Measurements from ENCODE around the gene GGT5. TPM values are rescaled to one million over a fixed set of nuclear protein-coding genes. Genes with fewer than 3 reads are reported as not detected.

Gene GGT5
- total RNA-seq, 2 experiments from 2014 or later, result 0.10 to 0.35 TPM

DNA sequence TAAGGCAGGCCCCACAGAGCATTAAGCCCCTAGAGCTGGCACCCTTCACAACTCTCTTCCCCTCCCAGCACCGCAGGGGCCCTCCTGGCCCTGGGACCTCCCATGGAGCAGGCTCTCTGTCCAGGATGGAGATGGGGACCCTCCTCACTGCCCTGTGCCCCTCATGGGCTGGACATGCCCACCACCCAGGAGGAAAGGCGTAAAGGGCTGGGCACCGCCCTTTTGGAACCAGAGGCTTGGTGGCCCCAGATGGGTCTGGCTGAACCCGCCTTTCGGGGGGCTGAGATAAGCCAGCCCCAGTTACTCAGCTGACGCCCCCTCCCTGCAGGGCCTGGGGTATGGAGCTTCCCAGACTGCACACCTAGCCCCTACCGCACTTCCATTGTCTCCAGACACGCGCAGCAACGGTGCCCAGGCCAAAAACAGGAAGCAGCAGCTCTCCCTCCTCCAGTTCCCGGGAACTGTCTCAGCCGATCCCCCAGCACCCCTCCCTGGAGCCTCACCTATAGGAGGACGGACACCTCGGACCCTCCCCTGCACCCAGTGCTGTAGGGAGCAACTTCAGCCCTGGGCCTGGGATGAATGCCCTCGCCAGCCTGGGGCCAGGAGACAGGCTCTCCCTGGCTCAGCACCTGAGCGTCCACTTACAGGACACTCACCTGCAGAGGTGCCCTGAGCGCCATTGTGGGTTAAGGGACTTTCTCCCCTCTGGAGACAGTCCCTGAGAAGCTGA is 65.2 kb downstream of the GGT5 start:
- H3K36me3 Mint-ChIP-seq (ENCODE audit: low read depth), result peaks cover 5% of the 10 kb centered on the region
- H3K27me3 Mint-ChIP-seq, result no peaks in the 10 kb centered on the region
- no peak overlapping the region for H3K4me3 Mint-ChIP-seq
- no peak overlapping the region for H3K27ac Mint-ChIP-seq
- no peak for DNase-seq
- peaks cover 3% of the 10 kb centered on the region for H3K4me1 Mint-ChIP-seq
- POLR2A ChIA-PET, result no interaction called here
- H3K9me3 Mint-ChIP-seq, result no peaks in the 10 kb centered on the region
- CTCF ChIA-PET, result interaction anchor here (1.1 to 2.8 kb wide), 3 partner anchors 10 to 30 kb away, joined by 3 to 8 read pairs (median 6); no protein-coding TSS in a partner anchor

DNA sequence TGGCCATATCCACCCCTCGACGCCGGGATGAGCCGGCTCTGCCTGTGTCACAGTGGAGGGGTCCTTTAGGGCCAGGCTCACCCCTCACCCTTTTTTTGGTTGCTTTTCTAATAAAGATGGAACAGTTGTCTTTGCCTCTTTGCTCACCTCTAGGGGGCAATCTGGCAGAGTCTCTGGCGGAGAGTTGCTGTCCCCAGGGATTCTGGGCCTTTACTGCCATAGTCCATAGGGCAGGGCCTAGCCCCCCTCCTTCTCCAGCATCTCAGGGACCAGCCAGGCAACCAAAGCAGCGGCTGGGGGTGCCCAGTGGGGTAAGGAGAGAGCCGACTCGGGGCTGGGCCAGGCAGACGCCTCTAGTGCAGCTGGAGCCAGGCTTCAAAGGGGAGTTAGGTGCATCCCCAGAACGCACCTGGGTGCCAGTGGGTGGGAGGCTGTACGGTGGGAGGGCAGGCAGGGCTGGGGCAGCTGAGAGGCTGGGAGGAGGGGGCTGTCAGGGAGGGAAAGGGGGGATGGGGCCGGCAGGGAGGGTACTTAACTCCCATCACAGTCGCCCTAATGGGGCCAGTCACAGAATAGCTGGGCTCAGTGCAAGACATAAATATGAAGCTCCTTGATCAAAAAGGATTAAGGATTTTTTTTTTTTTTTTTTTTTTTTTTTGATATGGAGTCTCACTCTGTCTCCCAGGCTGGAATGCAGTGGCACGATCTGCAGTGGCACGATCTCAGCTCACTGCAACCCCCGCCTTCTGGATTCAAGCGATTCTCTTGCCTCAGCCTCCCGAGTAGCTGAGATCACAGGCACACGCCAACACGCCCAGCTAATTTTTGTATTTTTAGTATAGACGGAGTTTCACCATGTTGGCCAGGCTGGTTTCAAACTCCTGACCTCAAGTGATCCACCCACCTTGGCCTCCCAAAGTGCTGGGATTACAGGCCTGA is 66.1 kb downstream of the GGT5 start:
- no peak for DNase-seq
- Mint-ChIP-seq H3K9me3 (no peaks in the 10 kb centered on the region), H3K27me3 (no peaks in the 10 kb centered on the region), H3K4me1 (peaks cover 3% of the 10 kb centered on the region), H3K36me3 (ENCODE audit: low read depth) (peaks cover 5% of the 10 kb centered on the region), H3K27ac (peak overlapping the region; percentile 25), H3K4me3 (no peak overlapping the region)
- ChIA-PET CTCF (interaction anchor here (0.6 to 2.8 kb wide), 5 partner anchors 11 to 52 kb away, joined by 3 to 8 read pairs (median 3); no protein-coding TSS in a partner anchor), POLR2A (no interaction called here)

DNA sequence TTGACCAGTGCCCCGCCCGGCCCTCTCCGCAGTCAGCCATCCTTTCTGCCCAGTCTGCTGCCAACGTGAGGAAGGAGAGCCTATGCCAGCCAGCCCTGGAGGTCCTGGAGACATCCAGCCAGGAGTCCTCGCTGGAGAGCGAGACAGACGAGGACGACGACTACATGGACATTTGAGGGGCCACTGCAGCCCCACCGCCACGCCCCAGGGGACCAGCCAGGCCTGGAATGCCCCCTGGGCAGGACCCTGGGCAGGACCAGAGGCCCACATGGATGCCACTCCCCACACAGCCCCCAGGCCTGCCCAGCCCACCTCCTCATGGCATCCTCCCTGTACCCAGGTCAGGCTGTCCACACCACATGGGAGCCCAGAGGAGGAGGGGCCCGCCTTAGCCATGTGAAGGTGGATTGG is 66.9 kb downstream of the GGT5 start:
- Mint-ChIP-seq H3K9me3 (no peaks in the 10 kb centered on the region), H3K4me3 (no peak overlapping the region), H3K4me1 (peaks cover 3% of the 10 kb centered on the region), H3K27me3 (no peaks in the 10 kb centered on the region), H3K36me3 (ENCODE audit: low read depth) (peaks cover 11% of the 10 kb centered on the region), H3K27ac (no peak overlapping the region)
- ChIA-PET POLR2A (no interaction called here), CTCF (interaction anchor here (1.4 to 2.8 kb wide), 2 partner anchors 12 to 21 kb away, joined by 6 to 8 read pairs; no protein-coding TSS in a partner anchor)
- no peak for DNase-seq

DNA sequence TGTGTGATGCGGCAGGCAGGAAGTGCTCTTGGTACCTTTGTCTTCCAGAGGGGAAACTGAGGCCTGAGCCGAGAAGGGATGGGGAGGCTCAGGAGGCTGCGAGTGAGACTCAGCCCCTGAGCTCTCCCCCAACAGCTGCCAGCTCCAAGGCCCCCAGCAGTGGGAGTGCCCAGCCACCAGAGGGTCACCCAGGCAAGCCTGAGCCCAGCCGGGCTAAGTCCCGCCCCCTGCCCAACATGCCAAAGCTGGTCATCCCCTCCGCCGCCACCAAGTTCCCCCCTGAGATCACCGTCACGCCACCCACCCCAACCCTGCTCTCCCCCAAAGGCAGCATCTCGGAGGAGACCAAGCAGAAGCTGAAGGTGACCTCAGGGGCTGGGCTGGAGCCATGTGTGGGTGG is 67.4 kb downstream of the GGT5 start:
- Mint-ChIP-seq H3K36me3 (ENCODE audit: low read depth) (peaks cover 11% of the 10 kb centered on the region), H3K27ac (no peak overlapping the region), H3K9me3 (no peaks in the 10 kb centered on the region), H3K4me3 (no peak overlapping the region), H3K27me3 (no peaks in the 10 kb centered on the region), H3K4me1 (peaks cover 3% of the 10 kb centered on the region)
- CTCF ChIA-PET, result interaction anchor here (1.2 to 2.8 kb wide), 3 partner anchors 20 to 221 kb away, joined by 3 to 8 read pairs (median 4); no protein-coding TSS in a partner anchor
- no peak for DNase-seq
- POLR2A ChIA-PET, result no interaction called here

DNA sequence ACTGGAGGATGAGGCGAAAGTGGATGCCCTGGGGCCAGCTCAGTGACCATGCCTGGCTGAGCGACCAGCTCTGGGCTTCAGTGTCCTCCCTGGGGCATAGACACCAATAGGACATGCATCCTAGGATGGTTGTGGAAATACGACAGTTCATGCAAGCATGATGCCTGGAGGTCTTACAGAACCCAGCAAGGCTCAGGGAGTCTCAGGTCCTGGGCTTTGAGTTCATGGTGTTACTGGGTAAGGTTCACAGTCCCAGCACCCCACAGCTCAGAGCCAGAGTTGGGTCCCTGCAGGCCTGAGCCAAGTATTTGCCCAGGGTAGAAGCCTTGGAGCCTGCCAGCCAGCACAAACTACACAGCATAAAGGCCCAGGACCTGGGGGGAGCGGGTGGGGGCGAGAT is 67.8 kb downstream of the GGT5 start:
- CTCF ChIA-PET, result interaction anchor here (1.2 to 2.8 kb wide), 3 partner anchors 20 to 221 kb away, joined by 3 to 8 read pairs (median 4); no protein-coding TSS in a partner anchor
- no peak for DNase-seq
- peaks cover 3% of the 10 kb centered on the region for H3K4me1 Mint-ChIP-seq
- H3K4me3 Mint-ChIP-seq, result no peak overlapping the region
- H3K27ac Mint-ChIP-seq, result no peak overlapping the region
- POLR2A ChIA-PET, result no interaction called here
- no peaks in the 10 kb centered on the region for H3K27me3 Mint-ChIP-seq
- H3K9me3 Mint-ChIP-seq, result no peaks in the 10 kb centered on the region
- H3K36me3 Mint-ChIP-seq (ENCODE audit: low read depth), result peaks cover 11% of the 10 kb centered on the region

DNA sequence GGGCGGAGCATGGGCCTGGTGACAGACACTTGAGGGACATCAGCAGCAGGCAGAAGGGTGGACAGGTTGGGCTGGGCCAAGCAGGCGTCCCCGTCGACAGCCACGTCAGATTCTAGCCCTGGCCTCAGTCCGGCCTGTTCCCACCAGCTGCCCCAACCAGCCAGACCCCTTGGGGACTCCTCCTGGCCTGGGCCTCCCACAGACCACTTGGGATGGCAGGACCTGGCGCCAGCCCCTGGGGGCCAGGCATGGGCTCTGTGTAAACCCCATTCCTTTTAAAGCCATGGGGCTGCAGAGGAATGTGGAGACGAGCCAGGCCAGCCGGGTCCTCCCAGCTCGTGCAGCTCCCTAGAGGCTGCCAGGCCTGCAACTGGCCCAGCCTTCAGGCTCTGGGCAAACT is 68.3 kb downstream of the GGT5 start:
- POLR2A ChIA-PET, result no interaction called here
- H3K4me1 Mint-ChIP-seq, result peaks cover 3% of the 10 kb centered on the region

DNA sequence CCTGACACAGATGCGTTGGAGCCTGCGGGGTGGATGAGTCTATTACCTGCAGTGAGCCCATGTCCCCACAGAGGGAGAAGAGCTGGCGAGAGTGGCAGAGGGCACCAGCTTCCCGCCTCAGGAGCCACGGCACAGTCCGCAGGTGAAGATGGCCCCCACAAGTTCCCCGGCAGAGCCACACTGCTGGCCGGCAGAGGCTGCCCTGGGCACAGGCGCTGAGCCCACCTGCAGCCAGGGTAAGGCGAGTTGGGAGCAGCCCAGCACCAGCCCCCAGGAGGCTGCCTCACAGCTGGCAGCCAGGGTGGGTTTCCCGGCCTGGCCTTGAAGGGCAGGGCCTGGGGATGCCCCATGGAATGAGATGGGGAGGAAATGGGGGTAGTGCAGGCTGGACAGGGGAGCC is 68.8 kb downstream of the GGT5 start:
- H3K27ac Mint-ChIP-seq, result no peak overlapping the region
- H3K9me3 Mint-ChIP-seq, result no peaks in the 10 kb centered on the region
- DNase-seq, result no peak
- H3K4me3 Mint-ChIP-seq, result no peak overlapping the region
- ChIA-PET CTCF (interaction anchor here (0.5 to 2.5 kb wide), 4 partner anchors 11 to 248 kb away, joined by 3 to 20 read pairs (median 4); no protein-coding TSS in a partner anchor), POLR2A (no interaction called here)
- no peaks in the 10 kb centered on the region for H3K27me3 Mint-ChIP-seq
- peaks cover 3% of the 10 kb centered on the region for H3K4me1 Mint-ChIP-seq
- peaks cover 15% of the 10 kb centered on the region for H3K36me3 Mint-ChIP-seq (ENCODE audit: low read depth)

More for the DNA sequence above, 68.3 kb downstream of the GGT5 start:
- Mint-ChIP-seq H3K27ac (no peak overlapping the region), H3K4me3 (no peak overlapping the region), H3K27me3 (no peaks in the 10 kb centered on the region), H3K36me3 (ENCODE audit: low read depth) (peaks cover 13% of the 10 kb centered on the region), H3K9me3 (no peaks in the 10 kb centered on the region)
- CTCF ChIA-PET, result interaction anchor here (1.2 to 2.8 kb wide), 3 partner anchors 19 to 221 kb away, joined by 3 to 8 read pairs (median 4); no protein-coding TSS in a partner anchor
- no peak for DNase-seq

DNA sequence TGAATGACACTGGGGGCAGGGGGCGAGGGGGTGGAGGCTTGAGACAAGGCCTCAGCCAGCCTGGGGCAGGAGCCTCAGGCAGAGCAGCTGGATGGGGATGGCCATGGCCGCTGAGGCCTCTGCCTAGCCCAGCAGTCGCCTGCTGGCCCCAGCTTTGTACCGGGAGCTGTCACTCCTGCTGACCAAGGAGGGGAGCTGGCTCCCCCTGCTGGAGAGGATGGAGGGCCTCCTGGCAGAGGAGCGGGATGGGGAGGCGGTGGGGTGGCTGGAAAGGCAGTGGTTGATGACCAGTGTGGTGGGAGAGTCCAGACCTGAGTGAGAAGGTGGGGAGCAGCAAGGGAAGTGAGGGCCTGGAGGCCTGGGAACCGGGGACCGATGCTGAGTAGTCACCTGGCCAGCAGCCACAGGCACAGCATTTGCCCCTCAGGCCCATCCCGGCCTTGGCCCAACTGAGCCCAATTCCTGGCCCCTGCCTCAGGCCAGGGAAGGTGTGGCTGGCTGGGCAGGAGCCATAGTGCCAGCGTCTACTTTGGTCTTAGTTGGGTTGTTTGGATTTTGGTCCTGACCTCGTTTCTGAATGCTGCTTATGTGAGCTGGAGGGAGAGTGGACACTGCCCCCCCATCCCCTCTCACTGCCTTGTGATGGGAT is 69.6 kb downstream of the GGT5 start:
- Mint-ChIP-seq H3K27ac (peak overlapping the region; percentile 43), H3K9me3 (no peaks in the 10 kb centered on the region), H3K4me1 (peaks cover 3% of the 10 kb centered on the region), H3K27me3 (no peaks in the 10 kb centered on the region), H3K4me3 (no peak overlapping the region), H3K36me3 (ENCODE audit: low read depth) (peaks cover 15% of the 10 kb centered on the region)
- DNase-seq, result peak; percentile 65
- ChIA-PET POLR2A (no interaction called here), CTCF (interaction anchor here (0.6 to 2.5 kb wide), 9 partner anchors 9 to 299 kb away, joined by 3 to 20 read pairs (median 4); no protein-coding TSS in a partner anchor)

DNA sequence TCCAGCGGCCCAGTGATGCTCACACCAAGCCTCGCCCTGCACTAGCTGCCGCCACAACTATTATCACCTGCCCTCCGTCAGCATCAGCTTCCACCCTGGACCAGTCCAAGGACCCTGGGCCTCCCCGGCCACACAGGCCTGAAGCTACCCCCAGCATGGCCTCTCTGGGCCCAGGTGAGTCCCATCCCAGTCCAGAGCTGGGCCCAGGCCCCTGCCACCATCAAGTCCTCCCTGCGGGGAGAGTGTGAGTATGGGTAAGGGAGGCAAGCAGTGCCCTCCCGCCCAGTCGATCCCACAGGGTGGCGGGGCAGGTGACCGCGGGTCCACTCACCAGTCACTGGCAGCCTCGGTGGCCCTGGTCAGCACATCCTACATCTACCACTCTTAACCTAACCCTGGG is 73.1 kb downstream of the GGT5 start:
- Mint-ChIP-seq H3K9me3 (no peaks in the 10 kb centered on the region), H3K27ac (no peak overlapping the region), H3K4me1 (no peaks in the 10 kb centered on the region), H3K27me3 (no peaks in the 10 kb centered on the region), H3K36me3 (ENCODE audit: low read depth) (peaks cover 19% of the 10 kb centered on the region), H3K4me3 (no peak overlapping the region)
- ChIA-PET CTCF (interaction anchor here (0.8 to 1.4 kb wide), 2 partner anchors 14 to 15 kb away, joined by 3 to 5 read pairs; no protein-coding TSS in a partner anchor), POLR2A (no interaction called here)
- DNase-seq, result no peak

DNA sequence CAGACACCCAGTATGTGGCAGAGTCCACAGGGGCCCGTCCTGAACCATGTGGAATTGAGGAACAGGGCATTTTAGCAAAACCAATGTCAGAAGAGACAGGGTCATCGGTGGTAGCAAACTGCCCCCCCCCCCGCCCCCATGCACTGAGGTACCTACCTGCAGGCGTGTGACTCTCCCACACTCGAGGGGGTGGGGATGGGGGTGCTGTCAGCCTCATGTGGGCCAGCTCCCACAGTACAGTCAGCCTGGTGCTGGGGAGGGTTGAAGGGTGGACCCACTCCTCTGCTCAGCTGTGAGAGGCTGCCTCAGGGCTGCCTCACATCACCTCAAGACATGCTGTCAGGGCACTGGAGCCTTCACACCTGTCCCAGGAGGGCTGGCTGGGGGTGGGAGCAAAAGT is 74.2 kb downstream of the GGT5 start:
- Mint-ChIP-seq H3K4me3 (no peak overlapping the region), H3K4me1 (no peaks in the 10 kb centered on the region), H3K9me3 (no peaks in the 10 kb centered on the region), H3K27ac (no peak overlapping the region), H3K36me3 (ENCODE audit: low read depth) (peaks cover 19% of the 10 kb centered on the region), H3K27me3 (no peaks in the 10 kb centered on the region)
- ChIA-PET POLR2A (no interaction called here), CTCF (interaction anchor here (1.0 kb wide), 1 partner anchor 12 kb away, joined by 4 read pairs; no protein-coding TSS in a partner anchor)
- DNase-seq, result no peak

DNA sequence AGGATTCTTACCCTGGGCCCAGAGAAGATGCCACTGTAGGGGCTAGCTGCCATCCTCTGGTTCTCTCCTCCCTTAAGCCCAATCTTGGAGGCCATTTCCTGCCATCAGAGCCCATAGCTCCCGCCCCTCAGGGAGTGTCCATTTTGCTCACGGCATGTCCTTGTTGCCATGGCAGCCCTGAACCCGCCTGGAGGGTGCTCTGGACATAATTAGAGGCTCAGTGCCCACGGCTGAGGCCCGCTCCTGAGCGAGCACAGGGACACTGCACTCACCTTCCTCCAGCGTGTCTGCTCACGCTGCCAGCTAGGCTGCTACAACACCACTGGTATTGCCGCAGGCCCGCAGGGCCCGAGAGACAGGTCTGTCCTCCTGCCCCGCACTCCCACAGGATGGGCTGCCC is 74.7 kb downstream of the GGT5 start:
- H3K36me3 Mint-ChIP-seq (ENCODE audit: low read depth), result peaks cover 18% of the 10 kb centered on the region
- H3K9me3 Mint-ChIP-seq, result no peaks in the 10 kb centered on the region
- POLR2A ChIA-PET, result no interaction called here
- no peaks in the 10 kb centered on the region for H3K4me1 Mint-ChIP-seq
- no peak for DNase-seq
- no peak overlapping the region for H3K4me3 Mint-ChIP-seq
- no peaks in the 10 kb centered on the region for H3K27me3 Mint-ChIP-seq
- H3K27ac Mint-ChIP-seq, result no peak overlapping the region
- CTCF ChIA-PET, result interaction anchor here (1.0 kb wide), 1 partner anchor 11 kb away, joined by 4 read pairs; no protein-coding TSS in a partner anchor

Measured in activated CD4-positive, alpha-beta T cell treated with anti-CD3 and anti-CD28 coated beads, Interleukin-2, amount 10 ng/mL, durations not matched to agents 7 days and 5 days (primary cell).